M059J (cell line): ENCODE measurements around the gene AGAP2. TPM values are rescaled to one million over a fixed set of nuclear protein-coding genes. Genes with fewer than 3 reads are reported as not detected.

ENCODE experiments used
- DNase-seq: peaks from one replicate; pipeline ENCODE4 v3.0.0-alpha.2; 2012; ENCODE audit warnings: low read depth
- total RNA-seq: library from RNA; depleted of rRNA; stranded (reverse); fragments of >200 nt; shearing (Covaris generic); gene quantifications from 2 replicates; pipeline ENCODE4 v1.2.3, GENCODE V29; 2014

AGAP2 gene
- total RNA-seq, 1 experiment from 2014 or later = 0.07 TPM

DNA sequence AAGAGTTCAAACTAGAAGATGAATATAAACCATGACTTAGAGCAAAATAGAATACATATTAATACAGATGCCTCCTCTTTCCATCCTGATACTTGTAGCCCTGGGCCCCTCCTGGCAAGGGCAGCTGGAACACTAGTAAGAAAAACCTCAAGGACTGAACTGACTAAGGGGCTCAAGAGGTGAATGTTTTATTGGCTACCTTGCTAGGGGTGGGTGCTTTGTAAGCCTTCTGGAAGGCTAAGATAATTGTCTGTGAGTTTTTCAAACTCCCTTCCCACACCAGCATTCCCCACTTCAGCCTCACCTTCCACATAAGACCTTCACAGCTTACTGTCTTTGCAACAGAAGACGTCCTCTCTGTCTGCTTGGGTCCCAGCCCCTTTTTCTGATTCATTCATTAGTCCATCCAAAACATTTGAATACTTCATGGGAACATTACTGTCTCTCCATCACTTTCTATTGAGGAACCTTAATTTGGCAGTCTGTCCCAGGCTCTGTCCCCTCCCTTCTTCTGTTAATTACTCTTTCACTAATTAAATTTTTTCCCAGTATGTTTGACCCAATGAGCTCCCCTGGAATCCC, 15.3 kb upstream of the AGAP2 start:
- no peak for DNase-seq

GRCh38 chr12:57752668-57753000, 14.1 kb upstream of the AGAP2 start:
- no peak for DNase-seq

- peak; percentile 99 for DNase-seq
These were observed 13.5 kb upstream of the AGAP2 start, which contains the start of gene CDK4 for GRCh38 chr12:57751788-57752667. TSS of gene CDK4 (minus strand) at chr12:57752310. CDS start at chr12:57751717, 593 bp downstream.

DNA sequence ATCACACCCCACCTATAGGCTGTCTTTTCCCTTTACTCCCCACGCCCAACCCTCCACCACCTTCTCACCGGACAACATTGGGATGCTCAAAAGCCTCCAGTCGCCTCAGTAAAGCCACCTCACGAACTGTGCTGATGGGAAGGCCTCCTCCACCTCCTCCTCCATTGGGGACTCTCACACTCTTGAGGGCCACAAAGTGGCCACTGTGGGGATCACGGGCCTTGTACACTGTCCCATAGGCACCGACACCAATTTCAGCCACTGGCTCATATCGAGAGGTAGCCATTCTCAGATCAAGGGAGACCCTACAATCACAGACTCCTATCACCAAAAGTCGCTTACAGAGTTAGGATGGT, 12.9 kb upstream of the AGAP2 start:
- DNase-seq = no peak

GRCh38 chr12:57750561-57751431, 12.3 kb upstream of the AGAP2 start:
- DNase-seq = no peak

- no peak for DNase-seq
These were observed 10.5 kb upstream of the AGAP2 start for GRCh38 chr12:57749061-57749460.

- no peak for DNase-seq
These were observed 7.5 kb upstream of the AGAP2 start for GRCh38 chr12:57746025-57746424.

GRCh38 chr12:57745485-57745881, 6.9 kb upstream of the AGAP2 start:
- DNase-seq = no peak

GRCh38 chr12:57744777-57745484, 6.4 kb upstream of the AGAP2 start, which contains the start of gene TSPAN31:
TSS of gene TSPAN31 (plus strand) at chr12:57745039. CDS start at chr12:57745155, 116 bp downstream.
- peak; percentile 98 for DNase-seq

GRCh38 chr12:57744194-57744776, 5.7 kb upstream of the AGAP2 start:
- DNase-seq = no peak

GRCh38 chr12:57743769-57744168, 5.2 kb upstream of the AGAP2 start:
- no peak for DNase-seq

- no peak for DNase-seq
These were observed 3.5 kb upstream of the AGAP2 start for GRCh38 chr12:57741844-57742738.

GRCh38 chr12:57741413-57741789, 2.9 kb upstream of the AGAP2 start:
- no peak for DNase-seq

DNA sequence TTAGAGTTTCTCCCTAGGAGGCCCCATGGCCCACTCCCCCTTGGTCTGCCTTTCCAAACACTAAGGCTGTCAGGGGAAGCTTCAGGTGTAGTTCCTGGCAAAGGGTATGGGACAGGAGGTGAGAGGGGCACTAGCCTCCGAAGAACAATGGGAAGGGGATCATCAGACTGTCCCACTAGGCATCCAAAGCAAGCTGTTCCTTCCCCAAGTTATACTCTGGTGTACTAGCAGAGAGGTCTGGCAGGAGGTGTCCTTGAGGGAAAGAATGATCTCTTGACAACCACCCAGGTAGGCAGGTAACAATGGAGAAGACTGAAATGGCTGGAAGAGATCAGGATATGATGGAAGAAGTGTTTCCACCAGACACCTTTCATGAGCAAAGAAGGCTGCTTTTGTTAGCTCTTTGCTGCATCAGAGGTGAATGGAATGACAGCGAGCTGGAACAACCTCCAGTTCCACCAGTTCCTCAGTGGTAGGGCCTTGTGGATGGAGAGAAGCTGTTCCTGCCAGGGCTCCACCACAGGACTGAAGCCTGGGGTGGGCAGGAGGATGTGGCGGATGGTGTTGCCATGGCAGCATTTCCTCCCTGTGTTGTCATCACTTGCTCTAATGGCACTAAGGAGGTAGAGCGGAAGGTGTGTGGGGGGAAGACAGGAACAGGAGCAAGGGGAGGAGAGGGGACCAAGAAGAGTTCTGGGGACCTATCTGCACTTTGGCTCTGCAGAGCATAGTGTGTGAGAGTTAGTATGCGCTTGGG, 2.3 kb upstream of the AGAP2 start:
- no peak for DNase-seq

- no peak for DNase-seq
These were observed 1.5 kb upstream of the AGAP2 start for GRCh38 chr12:57739914-57740538.

DNA sequence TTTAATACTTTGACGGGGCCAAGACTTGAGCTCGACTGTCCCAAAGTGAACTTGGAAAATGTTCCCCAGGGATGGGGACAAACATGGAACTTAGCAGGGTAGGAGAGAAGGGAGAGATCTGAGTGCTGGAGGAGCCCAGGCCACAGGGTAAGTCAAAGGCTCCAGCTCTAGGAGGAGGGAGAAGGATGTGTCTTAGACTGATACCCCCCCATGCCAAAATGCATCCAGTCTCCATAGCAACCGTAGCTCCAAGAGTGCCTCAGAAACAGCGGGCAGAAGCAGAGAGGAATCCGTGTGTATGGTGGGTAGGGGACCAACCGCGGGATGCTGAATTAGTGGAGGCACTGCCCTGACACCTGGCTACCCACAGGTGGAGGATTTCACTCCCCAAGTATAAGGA, 845 bp upstream of the AGAP2 start:
- DNase-seq = no peak

DNA sequence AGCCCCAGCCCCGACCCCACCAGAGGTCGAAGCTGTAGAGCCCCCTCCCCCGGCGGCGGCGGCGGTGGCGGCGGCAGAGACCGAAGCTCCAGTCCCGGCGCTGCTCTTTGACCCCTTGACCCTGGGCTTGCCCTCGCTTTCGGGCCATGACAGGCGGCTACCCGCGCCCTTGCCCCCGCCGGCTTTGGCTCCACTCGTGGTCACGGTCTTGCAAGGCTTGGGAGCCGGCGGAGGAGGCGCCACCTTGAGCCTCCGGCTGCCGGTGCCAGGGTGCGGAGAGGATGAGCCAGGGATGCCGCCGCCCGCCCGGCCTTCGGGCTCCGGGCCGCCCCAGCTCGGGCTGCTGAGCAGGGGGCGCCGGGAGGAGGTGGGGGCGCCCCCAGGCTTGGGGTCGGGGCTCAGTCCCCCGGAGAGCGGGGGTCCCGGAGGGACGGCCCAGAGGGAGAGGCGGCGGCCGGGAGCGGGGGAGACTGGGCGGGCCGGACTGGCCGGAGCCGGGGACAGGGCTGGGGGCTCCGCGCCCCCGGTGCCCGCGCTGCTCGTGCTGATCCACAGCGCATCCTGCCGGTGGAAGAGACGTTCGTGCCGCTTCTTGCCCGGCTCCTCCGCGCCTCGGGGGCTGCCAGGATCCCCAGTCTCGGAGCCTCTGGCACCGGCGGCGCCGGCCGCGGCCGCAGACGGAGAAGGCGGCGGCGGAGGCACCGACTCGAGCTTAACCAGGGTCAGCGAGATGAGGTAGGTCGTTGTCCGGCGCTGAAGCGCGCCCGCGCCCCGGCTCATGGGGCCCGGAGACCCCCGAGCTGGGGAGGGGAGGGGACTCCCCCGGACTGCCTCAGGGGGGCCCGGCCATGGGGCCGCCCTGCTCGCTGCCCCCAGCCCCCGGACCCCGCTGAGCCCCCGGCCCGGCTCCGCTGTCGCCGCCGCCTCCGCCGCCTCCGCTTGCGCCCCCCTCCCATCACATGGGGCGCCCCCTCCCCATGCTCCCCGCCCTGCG, 778 bp downstream of the AGAP2 start:
- DNase-seq = peak; percentile 40
